WTC11 (cell line): Measurements from ENCODE around the gene KLHL22. TPM values are rescaled to one million over a fixed set of nuclear protein-coding genes. Genes with fewer than 3 reads are reported as not detected.

Experiments used
- ATAC-seq: fragments of 200-7000 bp; cut with Tn5 transposase; 2 replicates; pipeline ENCODE4 v1.10.0; 2021; ENCODE audit warnings: mild to moderate bottlenecking, moderate library complexity
- CTCF ChIA-PET: fragments of 300-600 bp; sonication (Branson Sonifier 250); formaldehyde crosslinking; loops from one replicate; lab custom pipeline; 2021; ENCODE audit warnings: antibody characterized with exemption; lab: Charles Lee
- POLR2A ChIA-PET: fragments of 350-600 bp; sonication (Branson Sonifier 250); formaldehyde crosslinking; loops from one replicate; lab custom pipeline; 2021; ENCODE audit warnings: antibody characterized with exemption; lab: Charles Lee
- DNase-seq: peaks from one replicate; pipeline ENCODE4 v3.0.0; 2021; ENCODE audit warnings: low spot score
- H3K27ac Mint-ChIP-seq: 2 replicates; pipeline ENCODE4 v1.8.0; 2021; ENCODE audit warnings: mixed read lengths
- H3K27me3 Mint-ChIP-seq: 2 replicates; pipeline ENCODE4 v1.8.0; 2021; ENCODE audit warnings: low read depth, mild to moderate bottlenecking, moderate library complexity, mixed read lengths
- H3K36me3 Mint-ChIP-seq: 2 replicates; pipeline ENCODE4 v1.8.0; 2021; ENCODE audit warnings: mixed read lengths
- H3K4me1 Mint-ChIP-seq: 2 replicates; pipeline ENCODE4 v1.8.0; 2022; ENCODE audit warnings: mixed read lengths
- H3K4me3 Mint-ChIP-seq: 2 replicates; pipeline ENCODE4 v1.8.0; 2021; ENCODE audit warnings: mild to moderate bottlenecking, moderate library complexity, mixed read lengths
- H3K9me3 Mint-ChIP-seq: 2 replicates; pipeline ENCODE4 v1.8.0; 2021; ENCODE audit warnings: mixed read lengths
- ATF1 ChIP-seq: sonication (generic); formaldehyde crosslinking; IDR thresholded peaks from 2 replicates; pipeline ENCODE4 v1.8.1; 2023; ENCODE audit warnings: mild to moderate bottlenecking, moderate library complexity, missing genetic modification reagents
- CBFB ChIP-seq: sonication (generic); formaldehyde crosslinking; IDR thresholded peaks from 2 replicates; pipeline ENCODE4 v1.8.1; 2022; ENCODE audit warnings: mild to moderate bottlenecking, low read depth, missing genetic modification reagents
- ESRRA ChIP-seq: sonication (generic); formaldehyde crosslinking; IDR thresholded peaks from 2 replicates; pipeline ENCODE4 v1.8.1; 2022; ENCODE audit warnings: mild to moderate bottlenecking, missing genetic modification reagents, borderline replicate concordance
- ETV6 ChIP-seq: sonication (generic); formaldehyde crosslinking; IDR thresholded peaks from 2 replicates; pipeline ENCODE4 v1.8.1; 2022; ENCODE audit warnings: mild to moderate bottlenecking, missing genetic modification reagents
- GRHL2 ChIP-seq: fragments of 250-450 bp; sonication (Bioruptor Pico); IDR thresholded peaks from 2 replicates; pipeline ENCODE4 v1.8.0; 2022; ENCODE audit warnings: mild to moderate bottlenecking, moderate library complexity; ENCODE audit not compliant: insufficient replicate concordance, severe bottlenecking
- MXD4 ChIP-seq: fragments of 250-450 bp; sonication (Bioruptor Pico); IDR thresholded peaks from 2 replicates; pipeline ENCODE4 v1.8.0; 2021; ENCODE audit warnings: mild to moderate bottlenecking, moderate library complexity, borderline replicate concordance
- NFE2L1 ChIP-seq: sonication (generic); formaldehyde crosslinking; IDR thresholded peaks from 2 replicates; pipeline ENCODE4 v1.8.1; 2023; ENCODE audit warnings: missing genetic modification reagents
- NFYB ChIP-seq: sonication (generic); formaldehyde crosslinking; conservative IDR thresholded peaks from 2 replicates; pipeline ENCODE4 v1.8.0; 2022; ENCODE audit warnings: low read depth, missing genetic modification reagents
- NR2C2 ChIP-seq: sonication (generic); formaldehyde crosslinking; IDR thresholded peaks from 2 replicates; pipeline ENCODE4 v1.8.0; 2022; ENCODE audit warnings: mild to moderate bottlenecking, missing genetic modification reagents
- SMAD4 ChIP-seq: sonication (generic); formaldehyde crosslinking; IDR thresholded peaks from 2 replicates; pipeline ENCODE4 v1.8.0; 2022; ENCODE audit warnings: mild to moderate bottlenecking, missing genetic modification reagents
- TEAD4 ChIP-seq: sonication (generic); formaldehyde crosslinking; IDR thresholded peaks from 2 replicates; pipeline ENCODE4 v1.8.0; 2022; ENCODE audit warnings: mild to moderate bottlenecking, missing genetic modification reagents
- TP53 ChIP-seq: sonication (generic); formaldehyde crosslinking; IDR thresholded peaks from 2 replicates; pipeline ENCODE4 v1.8.1; 2023; ENCODE audit warnings: mild to moderate bottlenecking, missing genetic modification reagents
- ZNF317 ChIP-seq: sonication (generic); formaldehyde crosslinking; IDR thresholded peaks from 2 replicates; pipeline ENCODE4 v1.8.1; 2023; ENCODE audit warnings: low read depth, mild to moderate bottlenecking, moderate library complexity, missing genetic modification reagents, borderline replicate concordance
- total RNA-seq: library from RNA; stranded (reverse); gene quantifications from 3 replicates; pipeline ENCODE4 v1.2.3, GENCODE V29; 2021
- TF ChIP-seq, protein P1 (sequence below): fragments of 250-450 bp; sonication (Bioruptor Pico); IDR thresholded peaks from 2 replicates; pipeline ENCODE4 v1.9.0; 2021; ENCODE audit warnings: mild to moderate bottlenecking
- TF ChIP-seq, protein P2 (sequence below): sonication (generic); formaldehyde crosslinking; IDR thresholded peaks from 2 replicates; pipeline ENCODE4 v1.8.0; 2022; ENCODE audit warnings: mild to moderate bottlenecking, missing genetic modification reagents
- TF ChIP-seq, protein P3 (sequence below): sonication (generic); formaldehyde crosslinking; IDR thresholded peaks from 2 replicates; pipeline ENCODE4 v1.8.0; 2022; ENCODE audit warnings: mild to moderate bottlenecking, missing genetic modification reagents
- TF ChIP-seq, protein P4 (sequence below): sonication (generic); formaldehyde crosslinking; IDR thresholded peaks from 2 replicates; pipeline ENCODE4 v1.8.1; 2023; ENCODE audit warnings: mild to moderate bottlenecking, missing genetic modification reagents, moderate library complexity
- TF ChIP-seq, protein P5 (sequence below): sonication (generic); formaldehyde crosslinking; IDR thresholded peaks from 2 replicates; pipeline ENCODE4 v1.8.1; 2022; ENCODE audit warnings: mild to moderate bottlenecking, moderate library complexity, missing genetic modification reagents
- TF ChIP-seq, protein P6 (sequence below): sonication (generic); formaldehyde crosslinking; IDR thresholded peaks from 2 replicates; pipeline ENCODE4 v1.8.1; 2023; ENCODE audit warnings: mild to moderate bottlenecking, missing genetic modification reagents, borderline replicate concordance

The KLHL22 gene
- total RNA-seq, 1 experiment from 2014 or later = 15.7 TPM

DNA sequence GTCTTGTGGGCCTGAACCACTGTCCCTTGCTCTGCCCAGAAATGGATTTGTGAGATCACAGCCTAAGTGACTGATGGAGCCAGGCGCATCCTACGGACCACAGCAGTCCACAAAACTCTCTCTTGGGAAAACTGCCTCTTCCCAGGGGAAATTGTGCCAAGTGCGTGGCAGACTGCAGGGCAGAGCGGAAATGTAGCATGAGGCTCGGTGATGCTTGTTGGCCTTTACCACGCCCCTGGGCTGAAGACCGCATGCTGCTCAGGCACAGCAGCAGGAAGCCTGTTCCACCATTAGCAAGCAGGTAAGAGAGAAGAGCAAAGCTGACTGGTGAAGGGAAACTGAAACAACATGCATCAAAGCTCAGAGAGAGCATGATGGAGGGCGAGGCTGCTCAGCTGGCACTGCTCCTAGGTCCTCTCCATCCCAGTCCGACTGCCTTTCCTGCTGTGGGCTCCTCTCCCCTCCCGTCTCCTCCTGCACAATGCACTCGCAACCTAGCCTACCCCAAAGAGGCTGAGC is 31.4 kb downstream of the KLHL22 start:
- no peak for ATAC-seq
- Mint-ChIP-seq H3K27ac (peak overlapping the region; percentile 53; the same call in 1 of the 2 replicates), H3K9me3 (no peaks in the 10 kb centered on the region), H3K36me3 (no peaks in the 10 kb centered on the region), H3K4me1 (peaks cover 16% of the 10 kb centered on the region), H3K4me3 (no peak overlapping the region), H3K27me3 (no peaks in the 10 kb centered on the region)
- ChIA-PET POLR2A (interaction anchor here (0.5 kb wide), 1 partner anchor 57 kb away, joined by 4 read pairs; no protein-coding TSS in a partner anchor), CTCF (interaction anchor here (0.6 to 4.8 kb wide), 6 partner anchors 25 to 144 kb away, joined by 3 to 31 read pairs (median 4); partner anchors contain the start of gene DGCR6L)
- DNase-seq = no peak
- TF ChIP-seq, protein P1, sequence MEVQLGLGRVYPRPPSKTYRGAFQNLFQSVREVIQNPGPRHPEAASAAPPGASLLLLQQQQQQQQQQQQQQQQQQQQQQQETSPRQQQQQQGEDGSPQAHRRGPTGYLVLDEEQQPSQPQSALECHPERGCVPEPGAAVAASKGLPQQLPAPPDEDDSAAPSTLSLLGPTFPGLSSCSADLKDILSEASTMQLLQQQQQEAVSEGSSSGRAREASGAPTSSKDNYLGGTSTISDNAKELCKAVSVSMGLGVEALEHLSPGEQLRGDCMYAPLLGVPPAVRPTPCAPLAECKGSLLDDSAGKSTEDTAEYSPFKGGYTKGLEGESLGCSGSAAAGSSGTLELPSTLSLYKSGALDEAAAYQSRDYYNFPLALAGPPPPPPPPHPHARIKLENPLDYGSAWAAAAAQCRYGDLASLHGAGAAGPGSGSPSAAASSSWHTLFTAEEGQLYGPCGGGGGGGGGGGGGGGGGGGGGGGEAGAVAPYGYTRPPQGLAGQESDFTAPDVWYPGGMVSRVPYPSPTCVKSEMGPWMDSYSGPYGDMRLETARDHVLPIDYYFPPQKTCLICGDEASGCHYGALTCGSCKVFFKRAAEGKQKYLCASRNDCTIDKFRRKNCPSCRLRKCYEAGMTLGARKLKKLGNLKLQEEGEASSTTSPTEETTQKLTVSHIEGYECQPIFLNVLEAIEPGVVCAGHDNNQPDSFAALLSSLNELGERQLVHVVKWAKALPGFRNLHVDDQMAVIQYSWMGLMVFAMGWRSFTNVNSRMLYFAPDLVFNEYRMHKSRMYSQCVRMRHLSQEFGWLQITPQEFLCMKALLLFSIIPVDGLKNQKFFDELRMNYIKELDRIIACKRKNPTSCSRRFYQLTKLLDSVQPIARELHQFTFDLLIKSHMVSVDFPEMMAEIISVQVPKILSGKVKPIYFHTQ (CRISPR knock-in tag) = no peak
- TF ChIP-seq CBFB (no peak), MXD4 (CRISPR knock-in tag) (no peak), ETV6 (CRISPR knock-in tag) (no peak), TEAD4 (CRISPR knock-in tag) (no peak), ZNF317 (CRISPR knock-in tag) (no peak), NFYB (no peak), ATF1 (CRISPR knock-in tag) (no peak), SMAD4 (CRISPR knock-in tag) (no peak), GRHL2 (CRISPR knock-in tag) (no peak), NFE2L1 (no peak), NR2C2 (no peak), ESRRA (CRISPR knock-in tag) (no peak), TP53 (no peak)
- TF ChIP-seq, protein P2, sequence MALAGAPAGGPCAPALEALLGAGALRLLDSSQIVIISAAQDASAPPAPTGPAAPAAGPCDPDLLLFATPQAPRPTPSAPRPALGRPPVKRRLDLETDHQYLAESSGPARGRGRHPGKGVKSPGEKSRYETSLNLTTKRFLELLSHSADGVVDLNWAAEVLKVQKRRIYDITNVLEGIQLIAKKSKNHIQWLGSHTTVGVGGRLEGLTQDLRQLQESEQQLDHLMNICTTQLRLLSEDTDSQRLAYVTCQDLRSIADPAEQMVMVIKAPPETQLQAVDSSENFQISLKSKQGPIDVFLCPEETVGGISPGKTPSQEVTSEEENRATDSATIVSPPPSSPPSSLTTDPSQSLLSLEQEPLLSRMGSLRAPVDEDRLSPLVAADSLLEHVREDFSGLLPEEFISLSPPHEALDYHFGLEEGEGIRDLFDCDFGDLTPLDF = no peak
- TF ChIP-seq, protein P3, sequence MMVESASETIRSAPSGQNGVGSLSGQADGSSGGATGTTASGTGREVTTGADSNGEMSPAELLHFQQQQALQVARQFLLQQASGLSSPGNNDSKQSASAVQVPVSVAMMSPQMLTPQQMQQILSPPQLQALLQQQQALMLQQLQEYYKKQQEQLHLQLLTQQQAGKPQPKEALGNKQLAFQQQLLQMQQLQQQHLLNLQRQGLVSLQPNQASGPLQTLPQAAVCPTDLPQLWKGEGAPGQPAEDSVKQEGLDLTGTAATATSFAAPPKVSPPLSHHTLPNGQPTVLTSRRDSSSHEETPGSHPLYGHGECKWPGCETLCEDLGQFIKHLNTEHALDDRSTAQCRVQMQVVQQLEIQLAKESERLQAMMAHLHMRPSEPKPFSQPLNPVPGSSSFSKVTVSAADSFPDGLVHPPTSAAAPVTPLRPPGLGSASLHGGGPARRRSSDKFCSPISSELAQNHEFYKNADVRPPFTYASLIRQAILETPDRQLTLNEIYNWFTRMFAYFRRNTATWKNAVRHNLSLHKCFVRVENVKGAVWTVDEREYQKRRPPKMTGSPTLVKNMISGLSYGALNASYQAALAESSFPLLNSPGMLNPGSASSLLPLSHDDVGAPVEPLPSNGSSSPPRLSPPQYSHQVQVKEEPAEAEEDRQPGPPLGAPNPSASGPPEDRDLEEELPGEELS = no peak
- TF ChIP-seq, protein P4, sequence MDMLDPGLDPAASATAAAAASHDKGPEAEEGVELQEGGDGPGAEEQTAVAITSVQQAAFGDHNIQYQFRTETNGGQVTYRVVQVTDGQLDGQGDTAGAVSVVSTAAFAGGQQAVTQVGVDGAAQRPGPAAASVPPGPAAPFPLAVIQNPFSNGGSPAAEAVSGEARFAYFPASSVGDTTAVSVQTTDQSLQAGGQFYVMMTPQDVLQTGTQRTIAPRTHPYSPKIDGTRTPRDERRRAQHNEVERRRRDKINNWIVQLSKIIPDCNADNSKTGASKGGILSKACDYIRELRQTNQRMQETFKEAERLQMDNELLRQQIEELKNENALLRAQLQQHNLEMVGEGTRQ (CRISPR knock-in tag) = no peak
- TF ChIP-seq, protein P5, sequence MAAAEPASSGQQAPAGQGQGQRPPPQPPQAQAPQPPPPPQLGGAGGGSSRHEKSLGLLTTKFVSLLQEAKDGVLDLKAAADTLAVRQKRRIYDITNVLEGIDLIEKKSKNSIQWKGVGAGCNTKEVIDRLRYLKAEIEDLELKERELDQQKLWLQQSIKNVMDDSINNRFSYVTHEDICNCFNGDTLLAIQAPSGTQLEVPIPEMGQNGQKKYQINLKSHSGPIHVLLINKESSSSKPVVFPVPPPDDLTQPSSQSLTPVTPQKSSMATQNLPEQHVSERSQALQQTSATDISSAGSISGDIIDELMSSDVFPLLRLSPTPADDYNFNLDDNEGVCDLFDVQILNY (CRISPR knock-in tag) = no peak
- TF ChIP-seq, protein P6, sequence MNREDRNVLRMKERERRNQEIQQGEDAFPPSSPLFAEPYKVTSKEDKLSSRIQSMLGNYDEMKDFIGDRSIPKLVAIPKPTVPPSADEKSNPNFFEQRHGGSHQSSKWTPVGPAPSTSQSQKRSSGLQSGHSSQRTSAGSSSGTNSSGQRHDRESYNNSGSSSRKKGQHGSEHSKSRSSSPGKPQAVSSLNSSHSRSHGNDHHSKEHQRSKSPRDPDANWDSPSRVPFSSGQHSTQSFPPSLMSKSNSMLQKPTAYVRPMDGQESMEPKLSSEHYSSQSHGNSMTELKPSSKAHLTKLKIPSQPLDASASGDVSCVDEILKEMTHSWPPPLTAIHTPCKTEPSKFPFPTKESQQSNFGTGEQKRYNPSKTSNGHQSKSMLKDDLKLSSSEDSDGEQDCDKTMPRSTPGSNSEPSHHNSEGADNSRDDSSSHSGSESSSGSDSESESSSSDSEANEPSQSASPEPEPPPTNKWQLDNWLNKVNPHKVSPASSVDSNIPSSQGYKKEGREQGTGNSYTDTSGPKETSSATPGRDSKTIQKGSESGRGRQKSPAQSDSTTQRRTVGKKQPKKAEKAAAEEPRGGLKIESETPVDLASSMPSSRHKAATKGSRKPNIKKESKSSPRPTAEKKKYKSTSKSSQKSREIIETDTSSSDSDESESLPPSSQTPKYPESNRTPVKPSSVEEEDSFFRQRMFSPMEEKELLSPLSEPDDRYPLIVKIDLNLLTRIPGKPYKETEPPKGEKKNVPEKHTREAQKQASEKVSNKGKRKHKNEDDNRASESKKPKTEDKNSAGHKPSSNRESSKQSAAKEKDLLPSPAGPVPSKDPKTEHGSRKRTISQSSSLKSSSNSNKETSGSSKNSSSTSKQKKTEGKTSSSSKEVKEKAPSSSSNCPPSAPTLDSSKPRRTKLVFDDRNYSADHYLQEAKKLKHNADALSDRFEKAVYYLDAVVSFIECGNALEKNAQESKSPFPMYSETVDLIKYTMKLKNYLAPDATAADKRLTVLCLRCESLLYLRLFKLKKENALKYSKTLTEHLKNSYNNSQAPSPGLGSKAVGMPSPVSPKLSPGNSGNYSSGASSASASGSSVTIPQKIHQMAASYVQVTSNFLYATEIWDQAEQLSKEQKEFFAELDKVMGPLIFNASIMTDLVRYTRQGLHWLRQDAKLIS (CRISPR knock-in tag) = no peak
